Measurements from ENCODE around the gene MAML3.

DNA sequence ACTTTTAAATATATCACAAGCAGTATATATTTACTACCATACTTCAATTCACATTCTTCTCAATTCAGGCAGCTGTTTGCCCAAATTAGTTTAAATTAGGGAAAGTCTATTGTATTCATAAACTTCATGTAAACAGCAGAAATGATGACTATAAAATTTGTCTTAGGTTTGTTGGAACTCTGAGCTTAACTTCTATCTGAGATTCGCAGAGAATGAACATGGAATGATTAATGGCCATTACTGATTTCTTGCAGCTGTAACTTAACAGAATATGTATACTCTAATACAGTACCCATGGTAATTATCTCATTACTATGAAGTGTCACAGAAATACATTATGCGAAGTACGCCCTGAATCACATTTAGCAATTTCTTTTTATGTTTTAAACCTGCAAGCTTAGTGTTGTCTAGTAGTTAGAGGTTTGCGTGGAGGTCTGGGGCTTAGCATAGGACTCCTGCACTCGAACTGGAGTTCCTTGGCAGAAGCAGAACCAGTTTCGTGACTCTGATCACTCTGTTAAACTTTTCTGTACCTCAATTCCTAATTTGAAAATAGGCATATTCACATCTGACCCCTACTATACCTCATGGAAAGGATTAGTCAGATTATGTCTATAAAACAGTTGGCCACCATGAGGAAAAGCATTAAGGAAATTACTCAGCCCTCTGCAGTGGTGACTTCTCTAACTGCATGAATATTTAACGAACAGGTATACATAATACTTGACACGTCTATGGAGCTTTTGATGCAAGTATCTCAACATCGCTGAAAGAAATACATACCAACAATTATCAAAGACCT is 245.1 kb downstream of the MAML3 start:
- TF ChIP-seq CTCF (IDR thresholded peaks at IDR 0.05) (no peak), POLR2AphosphoS5 (IDR thresholded peaks at IDR 0.05) (no peak), POLR2A (IDR thresholded peaks at IDR 0.05) (no peak)
